ENCODE results near the gene EVL. TPM values are rescaled to one million over a fixed set of nuclear protein-coding genes. Genes with fewer than 3 reads are reported as not detected.
A peak's percentile ranks its signal among the peaks of the same experiment; 100 is the strongest.

Gene EVL
- total and polyA plus RNA-seq, 10 of the 15 experiments (the other 5 are each of a cell fraction or from before 2014, with no cell fraction given), result 11.9 to 341 (median 89.8) TPM

GRCh38 chr14:100058777-100059437 lies 6.3 kb upstream of the EVL start:
- FAIRE-seq (no peak), ATAC-seq (peak; percentile 70), DNase-seq (ENCODE audit: low read depth, low spot score) (no peak)
- H3K4me1 ChIP-seq (ENCODE audit: control insufficient read depth, insufficient read depth, low read length), result peaks cover 47% of the 10 kb centered on the region
- ChIA-PET CTCF (interaction anchor here (0.8 to 10.0 kb wide), 5 partner anchors 12 to 134 kb away, joined by 3 to 156 read pairs (median 13); partner anchors contain the start of gene EVL), POLR2A (interaction anchor here (0.8 to 2.9 kb wide), 4 partner anchors 8 to 28 kb away, joined by 3 to 22 read pairs (median 3); no protein-coding TSS in a partner anchor), SMC1A (ENCODE audit: uncharacterized antibody, unreplicated experiment) (interaction anchor here (0.7 to 5.2 kb wide), 4 partner anchors 13 to 59 kb away, joined by 3 to 96 read pairs (median 15); no protein-coding TSS in a partner anchor), RAD21 (ENCODE audit: unreplicated experiment) (interaction anchor here (0.6 to 5.1 kb wide), 8 partner anchors 12 to 134 kb away, joined by 3 to 65 read pairs (median 3); no protein-coding TSS in a partner anchor)
- peak overlapping the region; percentile 43 for H3K27ac ChIP-seq (ENCODE audit: control insufficient read depth, insufficient read depth)
- peak overlapping the region; percentile 17 for H3K4me2 ChIP-seq (ENCODE audit: control insufficient read depth, insufficient read depth)
- WGBS (ENCODE audit: insufficient coverage, insufficient replicate concordance, low lambda C conversion rate, missing lambda C conversion rate), result 22% methylated on average over 4 of the region's 4 CpGs
- in situ Hi-C loops (cut with MboI) (no loop called here), intact Hi-C loops (cut with micrococcal nuclease; ENCODE audit: unreplicated experiment) (no loop called here)
- H3K79me2 ChIP-seq (ENCODE audit: control insufficient read depth, insufficient read depth, low read length), result no peaks in the 10 kb centered on the region; the same call in 1 of the 2 replicates
- H3K36me3 ChIP-seq (ENCODE audit: control insufficient read depth in 2 of 2, insufficient read depth in 2 of 2, low read length in 1 of 2), result no peaks in the 10 kb centered on the region
- BruUV-seq (replicated peaks), result no TSS peak
- H4K20me1 ChIP-seq (ENCODE audit: control insufficient read depth, insufficient read depth), result no peaks in the 10 kb centered on the region
- H3K27me3 ChIP-seq (replicated peaks in 1 of 2; ENCODE audit: control insufficient read depth in 2 of 2, insufficient read depth in 2 of 2, low read length in 1 of 2), result no peaks in the 10 kb centered on the region
- no peak overlapping the region for H3K9ac ChIP-seq (ENCODE audit: control insufficient read depth, insufficient read depth, low read length)
- no peak overlapping the region for H3K4me3 ChIP-seq
- H2AFZ ChIP-seq (ENCODE audit: control insufficient read depth, low read depth, low read length), result no peak overlapping the region
- H3K9me3 ChIP-seq (replicated peaks; ENCODE audit: control insufficient read depth, insufficient read depth, low read length), result no peaks in the 10 kb centered on the region; the same call in 2 of the 3 replicates
- TF ChIP-seq NFYB (IDR thresholded peaks at IDR 0.05; ENCODE audit: insufficient read depth, low read depth, low read length) (no peak), IRF4 (IDR thresholded peaks at IDR 0.05; ENCODE audit: low read depth, low read length) (no peak), IRF3 (IDR thresholded peaks at IDR 0.05) (no peak), WRNIP1 (IDR thresholded peaks at IDR 0.05; ENCODE audit: borderline replicate concordance, low read depth, low read length) (no peak), ZBTB40 (IDR thresholded peaks at IDR 0.05; ENCODE audit: borderline replicate concordance) (no peak), RBBP5 (conservative IDR thresholded peaks at IDR 0.05) (no peak), ETV6 (conservative IDR thresholded peaks at IDR 0.05 in 1 of 2, IDR thresholded peaks at IDR 0.05 in 1 of 2; ENCODE audit: borderline replicate concordance in 1 of 2, low read depth in 1 of 2) (peak in 1 of 2 experiments; percentile 52; a peak in 1 of 4 replicates), BCL3 (IDR thresholded peaks at IDR 0.05; ENCODE audit: borderline replicate concordance, insufficient read depth, low read depth, low read length, poor library complexity, severe bottlenecking) (no peak), EZH2 (IDR thresholded peaks at IDR 0.05; ENCODE audit: borderline replicate concordance, control insufficient read depth, low read depth, low read length) (no peak), REST (IDR thresholded peaks at IDR 0.05; ENCODE audit: low read depth, low read length) (no peak), NFXL1 (IDR thresholded peaks at IDR 0.05; ENCODE audit: borderline replicate concordance) (no peak)

All from GM12878 (cell line).